ENCODE data around the gene YES1.

The YES1 gene

GRCh38 chr18:712401-713134 lies 99.5 kb downstream of the YES1 start, which contains the start of gene ENOSF1:
Gene ENOSF1, minus strand, starts transcription at chr18:712630. Its CDS starts 43 bp downstream, at chr18:712587.
- peak; percentile 70 for TF ChIP-seq CTCF (IDR thresholded peaks at IDR 0.05; ENCODE audit: insufficient read depth, low read depth, low read length, missing control alignments)
- peak within 1 kb of the TSS; percentile 62 for H3K4me3 ChIP-seq (ENCODE audit: low read length)
- peak; percentile 86 for DNase-seq (ENCODE audit: low read depth)

- peak; percentile 86 for DNase-seq (ENCODE audit: low read depth)
- H3K4me3 ChIP-seq (ENCODE audit: low read length): peak overlapping the region; percentile 62
- no peak for TF ChIP-seq CTCF (IDR thresholded peaks at IDR 0.05; ENCODE audit: insufficient read depth, low read depth, low read length, missing control alignments)
Observed at GRCh38 chr18:711657-712400, 100.2 kb downstream of the YES1 start.

- no peak for DNase-seq (ENCODE audit: low read depth)
- peak overlapping the region; percentile 62 for H3K4me3 ChIP-seq (ENCODE audit: low read length)
- no peak for TF ChIP-seq CTCF (IDR thresholded peaks at IDR 0.05; ENCODE audit: insufficient read depth, low read depth, low read length, missing control alignments)
Observed at GRCh38 chr18:711310-711656, 100.8 kb downstream of the YES1 start.

- TF ChIP-seq CTCF (IDR thresholded peaks at IDR 0.05; ENCODE audit: insufficient read depth, low read depth, low read length, missing control alignments): no peak
- peak overlapping the region; percentile 62 for H3K4me3 ChIP-seq (ENCODE audit: low read length)
Observed at GRCh38 chr18:710418-711300, 101.4 kb downstream of the YES1 start.

GRCh38 chr18:709771-710170 lies 102.3 kb downstream of the YES1 start:
- H3K4me3 ChIP-seq (ENCODE audit: low read length): no peak overlapping the region
- DNase-seq (ENCODE audit: low read depth): no peak
- no peak for TF ChIP-seq CTCF (IDR thresholded peaks at IDR 0.05; ENCODE audit: insufficient read depth, low read depth, low read length, missing control alignments)

More at GRCh38 chr18:710418-711300, 101.4 kb downstream of the YES1 start:
- no peak for DNase-seq (ENCODE audit: low read depth)

- TF ChIP-seq CTCF (IDR thresholded peaks at IDR 0.05; ENCODE audit: insufficient read depth, low read depth, low read length, missing control alignments): no peak
- H3K4me3 ChIP-seq (ENCODE audit: low read length): no peak overlapping the region
- DNase-seq (ENCODE audit: low read depth): no peak
Observed at GRCh38 chr18:708096-708495, 103.9 kb downstream of the YES1 start.

All from epithelial cell of esophagus (primary cell).